NOMO-1 (cell line): ENCODE results near the gene DNAJC21.

Experiments
- DNase-seq, 2 experiments: peaks; one replicate each; lab custom pipeline; 2025; ENCODE audit not compliant: unreplicated experiment in 2 of 2; lab: John Stamatoyannopoulos, UW

Gene DNAJC21

GRCh38 chr5:34976347-34976746, 47.0 kb downstream of the DNAJC21 start:
- DNase-seq: no peak

GRCh38 chr5:34977934-34978613, 48.7 kb downstream of the DNAJC21 start:
- DNase-seq: no peak

- no peak for DNase-seq
These were observed 49.3 kb downstream of the DNAJC21 start for GRCh38 chr5:34978681-34979080.

GRCh38 chr5:34982823-34983222, 53.5 kb downstream of the DNAJC21 start:
- no peak for DNase-seq

- DNase-seq: no peak
These were observed 57.6 kb downstream of the DNAJC21 start for GRCh38 chr5:34986965-34987364.

GRCh38 chr5:34991486-34992238, 62.3 kb downstream of the DNAJC21 start:
- DNase-seq: no peak

- no peak for DNase-seq
These were observed 64.6 kb downstream of the DNAJC21 start for GRCh38 chr5:34993951-34994350.

GRCh38 chr5:34996261-34996660, 66.9 kb downstream of the DNAJC21 start:
- no peak for DNase-seq

- DNase-seq: no peak
These were observed 68.9 kb downstream of the DNAJC21 start for GRCh38 chr5:34998058-34998789.

GRCh38 chr5:35001842-35002241, 72.5 kb downstream of the DNAJC21 start:
- no peak for DNase-seq

GRCh38 chr5:35002459-35002858, 73.1 kb downstream of the DNAJC21 start:
- no peak for DNase-seq

GRCh38 chr5:35003018-35003957, 73.9 kb downstream of the DNAJC21 start:
- DNase-seq: peak; percentile 77 to 79

GRCh38 chr5:35004200-35004599, 74.8 kb downstream of the DNAJC21 start:
- no peak for DNase-seq

GRCh38 chr5:35004771-35005170, 75.4 kb downstream of the DNAJC21 start:
- DNase-seq: no peak
